Stimulated activated CD4-positive, alpha-beta T cell treated with anti-CD3 and anti-CD28 coated beads, Interleukin-4, amount 100 ng/mL, for 24 hours (primary cell): ENCODE measurements around the gene PIGBOS1.
"Not testable (repeated sequence)": the region's sequence is repeated elsewhere in the genome, so short reads cannot be mapped to it uniquely, and the experiment has no call there.

Experiments used
- DNase-seq: peaks from one replicate; pipeline ENCODE4 v3.0.0-alpha.2; 2020

PIGBOS1 gene

DNA sequence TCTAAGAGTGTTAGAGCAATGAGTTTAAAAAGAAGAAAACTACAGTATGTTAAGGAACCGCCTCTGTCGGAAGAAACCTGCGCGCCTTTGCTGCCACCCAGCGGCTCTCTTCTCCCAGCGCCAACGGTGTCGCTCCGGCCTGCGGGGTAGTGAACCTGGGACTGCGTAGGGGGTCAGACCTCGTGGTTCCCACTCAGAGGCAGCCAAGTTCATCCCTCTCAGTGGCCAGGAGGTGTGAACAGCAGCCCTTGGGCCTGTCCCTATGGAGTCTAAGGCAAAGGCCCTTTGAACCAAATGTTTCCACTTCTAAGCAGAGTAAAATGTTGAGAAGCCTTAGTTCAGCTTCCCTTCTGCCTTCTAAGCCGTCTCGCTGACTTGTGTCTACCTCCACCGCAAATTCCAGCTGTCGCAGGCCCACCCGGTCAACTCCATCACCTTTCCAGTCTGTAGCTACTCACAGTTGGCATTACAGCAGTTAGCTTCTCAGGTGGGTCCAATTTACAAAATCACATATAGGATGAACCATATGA lies 28.3 kb downstream of the PIGBOS1 start:
- peak; percentile 89 for DNase-seq

DNA sequence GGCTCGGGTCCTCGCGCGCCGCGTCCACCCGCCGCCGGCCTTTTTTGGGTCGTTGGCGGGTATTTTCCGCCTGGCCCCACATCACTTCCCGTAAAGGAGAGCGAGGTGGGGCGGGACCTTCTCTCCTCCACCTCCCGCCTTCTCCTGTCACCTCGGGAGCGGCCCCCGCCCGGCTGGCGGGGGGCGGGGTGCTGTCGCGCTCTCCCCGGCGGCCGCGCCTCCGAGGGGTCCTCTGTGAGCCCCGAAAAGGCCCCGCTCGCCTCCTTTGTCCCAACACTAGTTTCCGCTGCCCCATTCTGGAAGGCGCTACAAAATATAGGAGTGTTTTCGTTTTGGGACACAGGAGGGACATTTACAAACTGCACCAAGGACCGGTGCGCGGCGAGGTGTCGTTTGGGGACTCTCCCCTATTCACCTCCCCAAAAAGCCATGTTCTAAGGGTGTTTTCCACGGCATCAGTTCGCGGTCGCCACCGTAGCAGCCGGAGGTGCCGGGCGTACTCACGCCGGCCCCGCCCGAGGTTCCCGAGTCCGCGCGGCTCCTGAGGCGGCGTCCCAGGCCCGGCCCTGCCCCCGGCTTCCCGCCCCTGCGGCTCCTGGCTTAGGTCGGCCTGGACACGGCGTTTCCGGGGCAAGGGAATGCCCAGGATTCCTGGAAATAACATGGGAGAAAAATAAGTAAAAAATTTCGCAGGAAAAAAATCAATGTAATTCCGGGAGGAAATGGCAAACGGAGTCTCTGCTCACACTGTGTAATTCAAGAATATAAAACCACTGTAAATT lies 29.0 kb downstream of the PIGBOS1 start, which contains the start of gene RAB27A:
RAB27A (minus strand) TSS at position 68 of the 782 bp plus-strand sequence. CDS start 54,879 bp downstream, outside the sequence.
- peak; percentile 84 for DNase-seq

DNA sequence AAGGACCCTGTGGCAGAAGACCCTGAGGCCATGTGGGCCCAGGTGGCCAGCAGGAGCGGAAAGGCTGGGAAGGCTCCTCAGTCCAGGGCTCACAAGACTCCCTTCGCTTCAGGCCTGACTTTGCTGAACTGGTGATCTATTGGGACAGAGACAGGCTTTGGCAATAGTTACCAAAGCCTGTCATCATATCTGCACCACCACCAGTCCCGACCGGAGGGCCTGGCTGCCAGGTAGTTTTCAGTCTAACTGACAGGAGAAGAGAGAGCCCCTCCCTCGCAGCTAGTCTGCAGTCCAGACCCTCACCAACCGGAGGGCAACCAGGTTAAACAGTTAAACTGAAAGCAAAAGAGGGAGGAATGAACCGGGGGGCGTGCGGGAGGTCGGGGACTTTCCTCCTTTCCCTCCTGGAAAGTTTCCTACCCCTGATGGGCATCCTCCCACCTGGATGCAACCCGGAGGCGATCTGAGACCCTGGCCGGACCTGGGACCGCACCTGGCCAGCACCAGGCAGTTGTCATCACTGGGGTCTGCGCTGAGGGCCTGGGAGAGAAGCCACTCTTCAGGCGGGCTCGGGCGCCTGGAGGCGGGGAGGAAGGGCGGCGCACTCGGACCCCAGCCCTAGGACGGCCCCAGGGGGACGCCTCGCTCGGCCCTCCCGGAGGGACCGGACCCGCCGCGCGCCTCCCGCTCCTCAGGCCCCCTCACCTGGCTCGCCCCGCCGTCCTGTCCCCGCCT lies 29.7 kb downstream of the PIGBOS1 start:
- DNase-seq = peak; percentile 46

DNA sequence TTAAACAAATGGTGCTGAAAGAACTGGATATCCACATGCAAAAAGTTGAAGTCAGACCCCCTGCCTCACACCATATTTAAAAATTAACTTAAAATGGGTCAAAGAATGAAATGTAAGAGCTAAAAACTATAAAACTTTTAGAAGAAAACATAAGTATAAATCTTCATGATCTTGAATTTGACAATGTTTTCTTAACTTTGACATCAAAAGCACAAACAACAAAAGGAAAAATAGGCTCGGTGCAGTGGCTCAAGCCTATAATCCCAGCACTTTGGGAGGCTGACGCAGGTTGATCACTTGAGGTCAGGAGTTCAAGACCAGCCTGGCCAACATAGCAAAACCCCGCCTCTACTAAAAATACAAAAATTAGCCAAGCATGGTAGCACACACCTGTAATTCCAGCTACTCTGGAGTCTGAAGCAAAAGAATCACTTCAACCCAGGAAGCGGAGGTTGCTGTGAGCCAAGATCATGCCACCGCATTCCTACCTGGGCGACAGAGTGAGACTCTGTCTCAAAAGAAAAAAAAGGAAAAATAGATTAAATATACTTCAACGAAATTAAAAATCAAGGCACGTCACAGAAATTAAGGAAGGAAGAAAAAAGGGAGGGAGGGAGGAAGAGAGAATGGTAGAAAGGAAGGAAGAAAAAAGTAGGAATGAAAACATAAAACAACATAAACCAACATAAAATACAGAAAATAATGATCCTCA lies 30.8 kb downstream of the PIGBOS1 start:
- no peak for DNase-seq

DNA sequence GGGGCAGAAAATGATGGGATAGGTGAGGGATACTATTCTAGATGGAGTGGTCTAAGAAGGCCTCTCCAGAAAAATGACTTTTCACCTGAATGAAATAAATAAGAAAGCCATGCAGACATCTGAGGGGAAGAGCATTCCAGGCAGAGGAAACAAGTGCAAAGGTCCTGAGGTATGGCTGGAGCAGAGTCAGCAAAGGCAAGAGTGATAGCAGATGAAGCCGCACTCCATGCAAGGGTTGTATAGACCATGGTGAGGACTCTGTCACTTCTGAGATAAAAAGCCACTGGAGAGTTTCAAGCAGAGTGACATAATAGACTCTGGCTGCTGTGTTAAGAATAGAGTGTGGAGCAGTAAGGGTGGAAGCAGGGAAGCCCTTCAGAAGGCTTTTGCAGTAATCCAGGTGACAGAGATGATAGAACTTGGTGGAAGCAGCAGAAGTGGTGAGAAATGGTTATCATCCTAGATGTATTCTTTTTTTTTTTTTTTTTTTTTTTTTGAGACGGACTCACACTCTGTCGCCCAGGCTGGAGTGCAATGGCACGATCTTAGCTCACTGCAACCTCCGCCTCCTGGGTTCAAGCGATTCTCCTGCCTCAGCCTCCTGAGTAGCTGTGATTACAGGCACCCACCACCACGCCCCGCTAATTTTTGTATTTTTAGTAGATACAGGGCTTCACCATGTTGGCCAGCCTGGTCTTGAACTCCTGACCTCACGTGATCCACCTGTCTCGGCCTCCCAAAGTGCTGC lies 32.3 kb downstream of the PIGBOS1 start:
- not testable (repeated sequence) for DNase-seq

DNA sequence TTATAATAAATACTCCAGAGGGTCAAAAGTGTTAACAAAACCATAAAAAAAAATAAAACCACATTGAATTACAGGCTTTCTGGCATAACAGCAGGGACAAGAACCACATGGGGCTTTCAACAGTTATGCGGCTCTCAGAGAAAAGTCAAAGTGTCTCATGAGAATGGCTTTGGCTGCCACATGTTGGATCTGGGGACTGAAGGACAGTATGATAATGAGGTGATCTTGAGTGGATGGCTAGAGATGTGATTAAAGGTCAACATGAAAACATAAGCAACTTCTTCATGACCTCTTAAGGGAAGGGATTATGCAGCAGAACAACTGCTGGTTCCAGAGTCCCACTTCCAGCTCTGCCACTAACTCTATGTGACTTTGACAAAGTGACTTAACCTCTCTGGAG lies 34.5 kb downstream of the PIGBOS1 start:
- no peak for DNase-seq

DNA sequence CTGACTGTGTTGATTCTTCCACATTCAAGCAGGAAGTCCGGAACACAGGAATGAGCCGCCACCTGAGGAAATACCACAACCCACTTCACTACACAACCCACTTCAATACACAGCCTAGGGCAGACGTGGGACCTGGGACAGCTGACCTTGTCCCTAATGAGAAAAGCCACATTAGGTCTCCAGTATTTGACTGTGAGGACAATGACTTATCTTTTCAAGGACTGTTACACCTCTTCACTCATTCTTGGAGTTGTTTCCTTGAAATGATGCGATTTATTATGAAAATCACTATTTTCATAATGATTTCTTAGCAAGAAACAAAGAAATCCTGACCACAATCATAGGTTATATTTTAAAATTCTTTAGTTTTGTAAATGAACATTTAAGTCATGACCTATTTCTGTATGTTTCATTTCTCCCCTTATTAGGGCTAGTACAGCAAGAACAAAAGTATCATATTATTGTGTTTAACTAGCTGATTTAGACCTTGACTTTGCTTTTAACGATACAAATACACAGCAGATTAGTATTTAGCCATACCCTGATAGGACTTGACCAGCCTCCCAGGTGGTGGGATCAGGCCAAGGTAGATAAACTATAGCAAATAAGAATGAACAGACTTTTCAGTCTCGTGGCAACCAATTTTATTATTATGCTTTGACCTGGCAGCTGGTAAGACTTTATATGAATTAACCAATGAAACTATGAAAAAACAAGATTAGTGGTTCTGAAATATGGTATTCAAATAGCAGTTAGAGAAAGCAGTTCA lies 35.4 kb downstream of the PIGBOS1 start:
- DNase-seq = no peak

DNA sequence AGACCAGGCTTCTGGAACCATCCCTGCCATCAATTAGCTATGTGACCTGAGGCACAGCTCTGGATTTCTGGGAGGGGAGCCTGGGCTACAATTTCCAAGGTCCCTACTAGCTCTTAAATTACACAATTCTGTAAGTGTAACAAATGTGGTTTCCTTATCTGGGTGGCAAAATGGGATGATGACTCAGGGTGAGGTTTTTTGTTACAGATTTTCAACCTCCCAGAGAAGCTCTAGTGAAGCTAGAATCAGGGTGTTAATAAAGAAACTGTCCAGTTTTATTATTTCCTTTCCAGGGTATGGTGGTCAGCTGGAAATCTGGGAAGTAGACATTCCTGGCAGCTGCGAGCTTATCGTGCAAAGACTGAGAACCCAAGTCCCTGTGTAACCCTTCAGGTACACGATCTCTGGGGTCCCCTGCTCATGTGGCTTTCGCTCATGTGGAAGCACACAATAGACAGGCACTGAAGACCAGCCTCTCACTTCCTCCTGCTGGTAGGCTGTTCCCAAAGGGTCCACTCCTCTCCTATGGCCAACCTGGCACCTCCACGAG lies 36.6 kb downstream of the PIGBOS1 start:
- DNase-seq = peak; percentile 34

DNA sequence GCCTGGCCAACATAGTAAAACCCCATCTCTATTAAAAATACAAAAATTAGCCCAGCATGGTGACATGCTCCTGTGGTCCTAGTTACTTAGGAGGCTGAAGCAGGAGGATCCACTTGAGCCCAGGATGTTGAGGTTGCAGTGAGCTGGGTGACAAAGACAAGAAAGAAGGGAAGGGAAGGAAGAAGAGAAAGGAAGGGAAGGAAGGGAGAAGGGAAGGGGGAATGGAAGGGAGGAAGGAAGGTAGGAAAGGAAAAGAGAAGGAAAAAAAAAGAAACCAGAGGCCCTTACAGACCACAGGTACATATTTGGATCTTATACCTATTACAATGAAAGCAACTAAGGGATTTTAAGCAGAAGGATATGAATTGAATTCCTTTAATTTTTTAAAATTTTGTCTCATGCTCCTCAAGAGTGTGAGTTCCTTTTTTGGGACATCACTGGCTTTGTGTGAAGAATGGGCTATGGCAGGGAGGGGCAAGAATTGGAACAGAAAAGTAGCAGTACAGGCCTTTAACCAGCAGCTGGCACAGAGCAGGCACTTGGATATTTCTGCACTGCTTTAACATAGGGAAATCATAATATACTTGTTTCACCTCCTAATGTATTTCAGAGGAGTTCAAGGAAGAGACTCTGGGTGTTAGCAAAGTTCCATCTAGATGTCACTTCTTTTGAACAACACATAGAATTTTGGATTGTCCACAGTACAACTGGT lies 37.2 kb downstream of the PIGBOS1 start:
- DNase-seq = no peak

DNA sequence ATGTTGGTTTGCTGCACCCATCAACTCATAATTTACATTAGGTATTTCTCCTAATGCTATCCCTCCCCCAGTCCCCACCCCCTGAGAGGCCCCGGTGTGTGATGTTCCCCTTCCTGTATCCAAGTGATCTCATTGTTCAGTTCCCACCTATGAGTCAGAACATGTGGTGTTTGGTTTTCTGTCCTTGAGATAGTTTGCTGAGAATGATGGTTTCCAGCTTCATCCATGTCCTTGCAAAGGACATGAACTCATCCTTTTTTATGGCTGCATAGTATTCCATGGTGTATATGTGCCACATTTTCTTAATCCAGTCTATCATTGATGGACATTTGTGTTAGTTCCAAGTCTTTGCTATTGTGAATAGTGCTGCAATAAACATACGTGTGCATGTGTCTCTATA lies 38.3 kb downstream of the PIGBOS1 start:
- peak; percentile 34 for DNase-seq

DNA sequence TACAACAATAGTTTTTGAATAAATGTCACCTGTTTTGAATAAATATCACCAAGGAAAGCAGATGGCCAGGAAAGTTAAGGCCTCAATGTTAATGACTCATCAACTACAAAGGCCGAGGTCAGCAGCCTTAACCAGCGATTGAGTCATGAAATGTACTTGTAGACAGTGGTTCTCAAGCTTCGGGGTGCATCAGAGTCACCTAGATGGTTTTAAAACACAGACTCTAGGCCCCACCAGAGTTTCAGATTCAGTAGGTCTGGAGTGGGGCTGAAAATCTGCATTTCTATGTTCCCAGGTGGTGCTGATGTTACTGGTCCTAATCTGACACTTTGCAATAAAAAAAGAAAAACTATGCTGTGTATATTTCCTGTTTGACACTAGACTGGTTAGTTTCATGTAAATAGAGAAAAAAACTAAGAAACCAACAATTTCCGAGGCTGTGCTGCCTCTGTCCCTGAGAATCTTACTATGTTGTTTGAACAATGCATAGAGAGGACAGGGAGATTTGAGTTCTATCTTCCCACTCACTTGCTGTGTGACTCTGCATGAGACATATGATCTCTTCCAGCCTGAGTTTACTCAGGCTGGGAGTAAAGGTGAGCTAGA lies 39.1 kb downstream of the PIGBOS1 start:
- DNase-seq = peak; percentile 73

DNA sequence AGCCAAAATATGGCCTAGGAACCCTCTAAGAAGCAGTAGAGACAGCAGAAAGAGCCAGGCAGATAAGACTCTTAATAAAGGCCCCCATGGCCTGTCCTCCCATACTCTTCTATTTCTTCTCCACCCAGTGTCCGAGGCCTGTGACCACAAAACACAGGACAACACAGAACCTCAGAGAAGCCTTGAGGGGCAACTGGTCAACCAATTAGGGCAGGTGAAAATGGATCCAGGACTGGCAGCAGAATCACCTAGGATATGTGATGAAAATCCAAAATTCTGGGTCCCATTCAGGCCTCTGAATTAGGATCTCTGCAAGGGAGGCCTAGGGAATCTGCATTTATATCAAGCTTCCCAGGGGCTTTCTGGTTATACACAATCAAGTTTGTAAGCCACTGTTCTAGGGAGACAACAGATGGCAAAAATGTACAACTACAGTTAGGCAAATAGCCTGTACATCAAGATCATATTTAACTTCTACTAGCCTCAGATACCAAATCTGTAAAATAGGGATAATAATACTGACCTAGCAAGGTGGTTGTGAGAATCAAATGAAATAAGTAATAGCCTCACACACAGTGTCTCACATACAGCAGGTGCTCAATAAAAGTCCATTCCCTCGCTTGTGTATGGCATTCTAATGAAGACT lies 39.7 kb downstream of the PIGBOS1 start:
- no peak for DNase-seq

DNA sequence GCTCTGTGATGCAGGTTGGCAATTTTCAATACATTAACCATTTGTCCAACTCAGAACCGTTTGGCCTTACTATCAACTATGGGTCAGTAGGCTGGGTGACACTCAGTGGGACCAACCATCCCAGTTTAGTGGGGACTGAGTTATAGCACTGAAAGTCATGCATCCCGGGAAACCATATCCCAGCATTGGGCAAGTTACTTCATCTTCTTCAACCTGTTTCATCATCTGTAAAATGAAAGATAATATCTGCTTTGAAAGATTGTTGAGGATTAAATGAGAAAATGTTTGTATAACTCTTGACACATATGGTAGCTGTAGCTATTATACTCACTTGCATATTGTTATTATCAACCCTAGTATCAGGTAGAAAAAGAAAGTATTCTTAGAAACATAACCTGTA lies 41.2 kb downstream of the PIGBOS1 start:
- DNase-seq = no peak

DNA sequence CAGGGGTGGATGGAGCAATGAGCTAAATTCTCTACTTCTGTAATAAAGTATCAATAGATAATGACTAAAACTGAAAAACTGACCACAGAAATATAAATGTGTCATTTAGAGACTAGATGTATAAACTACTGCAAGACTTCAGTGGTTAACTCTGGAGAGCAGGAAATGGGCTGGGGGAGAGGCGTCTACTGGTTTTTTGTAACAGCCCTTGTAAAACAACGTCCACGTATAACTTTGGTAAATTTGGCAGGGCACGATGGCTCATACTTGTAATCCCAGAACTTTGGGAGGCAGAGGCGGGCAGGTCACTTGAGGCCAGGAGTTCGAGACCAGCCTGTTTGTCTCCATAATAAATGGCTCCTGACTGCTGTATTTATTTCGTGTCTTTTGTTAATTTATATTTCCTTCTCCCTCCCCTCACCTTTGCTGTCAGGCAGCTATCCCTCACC lies 41.8 kb downstream of the PIGBOS1 start:
- DNase-seq = peak; percentile 63

DNA sequence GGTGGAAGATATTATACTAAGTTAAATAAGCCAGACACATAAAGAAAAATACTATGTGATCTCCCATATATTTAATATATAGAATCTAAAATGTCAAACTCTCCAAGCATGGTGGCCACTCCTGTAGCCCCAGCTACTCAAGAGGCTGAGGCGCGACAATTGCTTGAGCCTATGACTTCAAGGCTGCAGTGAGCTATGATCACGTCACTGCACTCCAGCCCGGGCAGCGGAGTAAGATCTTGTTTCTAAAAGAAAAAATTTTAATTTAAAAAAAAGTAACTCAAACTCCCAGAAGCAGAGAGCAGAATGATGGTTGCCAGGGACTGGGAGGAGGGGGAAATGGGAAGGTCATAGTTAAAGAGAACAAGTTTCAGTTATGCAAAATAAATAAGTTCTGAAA lies 42.6 kb downstream of the PIGBOS1 start:
- DNase-seq = no peak

DNA sequence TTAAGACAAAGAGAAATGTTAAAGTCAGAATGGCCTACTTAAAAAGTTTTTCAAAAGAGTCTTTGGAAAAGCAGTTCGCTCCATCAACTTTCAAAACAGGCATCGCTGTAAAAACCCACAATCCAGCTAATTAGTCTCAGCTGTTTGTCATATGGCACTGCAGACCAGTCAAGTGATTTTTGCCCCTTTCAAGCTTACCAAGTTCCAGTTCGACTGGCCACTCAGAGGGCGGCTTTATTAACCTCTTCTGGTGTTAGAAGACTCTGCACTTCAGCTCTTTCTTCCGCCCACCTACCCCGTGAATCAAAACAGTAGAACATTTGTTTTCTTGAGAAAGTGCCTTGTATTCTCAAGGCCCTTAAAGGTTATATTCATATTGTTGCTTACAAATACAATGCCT lies 48.6 kb downstream of the PIGBOS1 start:
- no peak for DNase-seq

DNA sequence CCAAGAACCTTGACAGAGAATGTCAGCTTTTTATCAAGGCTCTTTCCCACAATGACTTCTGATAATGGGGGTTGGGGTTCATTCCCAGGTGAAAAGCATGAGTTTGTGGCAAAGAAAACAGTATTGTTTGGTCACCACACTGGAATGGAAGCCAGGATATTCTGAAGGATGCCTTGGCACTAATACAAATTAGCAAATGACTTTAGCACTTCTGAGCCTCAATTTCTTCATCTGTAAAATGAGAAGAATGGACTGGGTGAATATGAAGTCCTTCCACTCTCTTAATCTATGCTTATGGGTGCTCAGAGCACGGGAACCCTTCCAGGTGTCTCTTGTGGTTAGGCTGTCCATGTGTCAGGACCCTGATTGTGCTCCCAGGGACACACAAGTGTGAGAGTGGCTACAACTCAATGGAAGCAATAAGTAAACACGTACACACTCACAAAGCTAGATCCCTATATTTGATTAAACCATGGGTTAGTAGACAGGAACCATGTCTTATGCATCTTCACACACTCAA lies 50.7 kb downstream of the PIGBOS1 start:
- no peak for DNase-seq

DNA sequence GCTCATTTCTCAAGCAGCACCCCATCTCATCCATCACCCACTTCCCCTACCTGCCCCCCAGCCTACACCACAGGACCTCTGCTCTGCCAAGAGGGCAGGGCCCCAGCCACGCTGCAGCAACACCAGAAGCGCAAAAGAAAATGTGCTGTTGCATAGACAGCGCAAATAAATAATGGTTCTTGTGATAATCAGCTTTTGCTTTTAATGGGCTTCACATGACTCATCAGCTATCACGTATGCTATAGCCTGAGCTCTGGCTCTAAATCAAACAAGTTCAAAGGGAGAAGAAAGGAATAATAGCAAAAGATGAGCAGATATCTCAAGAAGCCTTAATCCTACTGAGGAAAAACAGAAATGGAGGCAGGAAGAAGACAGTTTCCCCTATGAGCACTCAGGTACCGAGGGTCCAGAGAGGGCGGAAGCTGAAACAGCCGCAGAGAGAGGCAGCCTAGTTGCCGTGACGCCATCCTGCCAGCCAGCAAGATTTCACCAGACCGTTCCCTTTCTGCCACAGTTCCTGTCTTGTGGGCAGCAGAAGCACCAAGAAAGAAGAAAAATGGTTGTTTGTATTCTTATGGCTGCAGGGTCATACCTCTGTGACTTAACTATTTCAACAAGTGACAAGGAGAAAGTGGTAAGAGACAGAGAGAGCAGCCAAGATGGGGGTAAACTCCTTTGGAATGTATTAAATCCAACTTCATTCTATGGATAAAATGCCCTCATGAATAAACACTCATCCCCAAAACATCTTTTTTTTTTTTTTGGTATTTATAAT lies 51.3 kb downstream of the PIGBOS1 start:
- DNase-seq = peak; percentile 63
